ENCODE results near the gene TCEANC2.

The TCEANC2 gene

GRCh38 chr1:54134295-54134694, 80.9 kb downstream of the TCEANC2 start:
- no peak overlapping the region for H3K27ac ChIP-seq (ENCODE audit: low read length)
- H3K9ac ChIP-seq (ENCODE audit: low read length) = no peak overlapping the region
- no peaks in the 10 kb centered on the region for H3K36me3 ChIP-seq (replicated peaks; ENCODE audit: low read depth, low read length)
- no peaks in the 10 kb centered on the region for H3K79me2 ChIP-seq (ENCODE audit: low read length)
- no peak overlapping the region for H2AFZ ChIP-seq (ENCODE audit: low read depth, low read length)
- H3K4me2 ChIP-seq (ENCODE audit: low read length) = no peak overlapping the region
- no peaks in the 10 kb centered on the region for H3K9me3 ChIP-seq (ENCODE audit: insufficient read depth, low read length)
- no peaks in the 10 kb centered on the region for H3K27me3 ChIP-seq (ENCODE audit: low read depth, low read length)
- H4K20me1 ChIP-seq (ENCODE audit: insufficient read depth, low read length) = no peaks in the 10 kb centered on the region
- no peak for TF ChIP-seq EZH2phosphoT487 (IDR thresholded peaks at IDR 0.05; ENCODE audit: low read depth)
- no peak for TF ChIP-seq CTCF (IDR thresholded peaks at IDR 0.05; ENCODE audit: low read depth, low read length)
- no peaks in the 10 kb centered on the region for H3K4me1 ChIP-seq (ENCODE audit: low read length)
- no peak overlapping the region for H3K4me3 ChIP-seq (ENCODE audit: low read length)

- Histone ChIP-seq H3K27me3 (ENCODE audit: low read depth, low read length) (no peaks in the 10 kb centered on the region), H2AFZ (ENCODE audit: low read depth, low read length) (no peak overlapping the region), H3K4me3 (ENCODE audit: low read length) (no peak overlapping the region), H3K36me3 (replicated peaks; ENCODE audit: low read depth, low read length) (no peaks in the 10 kb centered on the region), H3K9me3 (ENCODE audit: insufficient read depth, low read length) (no peaks in the 10 kb centered on the region), H3K4me2 (ENCODE audit: low read length) (no peak overlapping the region), H3K9ac (ENCODE audit: low read length) (no peak overlapping the region), H3K27ac (ENCODE audit: low read length) (no peak overlapping the region), H3K4me1 (ENCODE audit: low read length) (no peaks in the 10 kb centered on the region), H3K79me2 (ENCODE audit: low read length) (no peaks in the 10 kb centered on the region), H4K20me1 (ENCODE audit: insufficient read depth, low read length) (no peaks in the 10 kb centered on the region)
- no peak for TF ChIP-seq CTCF (IDR thresholded peaks at IDR 0.05; ENCODE audit: low read depth, low read length)
- no peak for TF ChIP-seq EZH2phosphoT487 (IDR thresholded peaks at IDR 0.05; ENCODE audit: low read depth)
Measured at GRCh38 chr1:54135436-54136120, 82.2 kb downstream of the TCEANC2 start.

- no peak overlapping the region for H3K4me2 ChIP-seq (ENCODE audit: low read length)
- no peaks in the 10 kb centered on the region for H3K27me3 ChIP-seq (ENCODE audit: low read depth, low read length)
- H4K20me1 ChIP-seq (ENCODE audit: insufficient read depth, low read length) = no peaks in the 10 kb centered on the region
- no peak overlapping the region for H3K27ac ChIP-seq (ENCODE audit: low read length)
- H3K4me1 ChIP-seq (ENCODE audit: low read length) = no peaks in the 10 kb centered on the region
- H3K4me3 ChIP-seq (ENCODE audit: low read length) = no peak overlapping the region
- no peak overlapping the region for H3K9ac ChIP-seq (ENCODE audit: low read length)
- no peaks in the 10 kb centered on the region for H3K79me2 ChIP-seq (ENCODE audit: low read length)
- no peaks in the 10 kb centered on the region for H3K36me3 ChIP-seq (replicated peaks; ENCODE audit: low read depth, low read length)
- TF ChIP-seq CTCF (IDR thresholded peaks at IDR 0.05; ENCODE audit: low read depth, low read length) (no peak), EZH2phosphoT487 (IDR thresholded peaks at IDR 0.05; ENCODE audit: low read depth) (no peak)
- no peaks in the 10 kb centered on the region for H3K9me3 ChIP-seq (ENCODE audit: insufficient read depth, low read length)
- no peak overlapping the region for H2AFZ ChIP-seq (ENCODE audit: low read depth, low read length)
Measured at GRCh38 chr1:54136269-54136896, 83.0 kb downstream of the TCEANC2 start.

- no peaks in the 10 kb centered on the region for H3K36me3 ChIP-seq (replicated peaks; ENCODE audit: low read depth, low read length)
- no peaks in the 10 kb centered on the region for H3K9me3 ChIP-seq (ENCODE audit: insufficient read depth, low read length)
- no peaks in the 10 kb centered on the region for H3K27me3 ChIP-seq (ENCODE audit: low read depth, low read length)
- H3K9ac ChIP-seq (ENCODE audit: low read length) = no peak overlapping the region
- no peak overlapping the region for H2AFZ ChIP-seq (ENCODE audit: low read depth, low read length)
- no peaks in the 10 kb centered on the region for H4K20me1 ChIP-seq (ENCODE audit: insufficient read depth, low read length)
- no peak overlapping the region for H3K27ac ChIP-seq (ENCODE audit: low read length)
- TF ChIP-seq CTCF (IDR thresholded peaks at IDR 0.05; ENCODE audit: low read depth, low read length) (no peak), EZH2phosphoT487 (IDR thresholded peaks at IDR 0.05; ENCODE audit: low read depth) (no peak)
- no peaks in the 10 kb centered on the region for H3K79me2 ChIP-seq (ENCODE audit: low read length)
- no peak overlapping the region for H3K4me2 ChIP-seq (ENCODE audit: low read length)
- no peak overlapping the region for H3K4me3 ChIP-seq (ENCODE audit: low read length)
- H3K4me1 ChIP-seq (ENCODE audit: low read length) = no peaks in the 10 kb centered on the region
Measured at GRCh38 chr1:54136963-54137533, 83.6 kb downstream of the TCEANC2 start.
